Nephron (organoid): Measurements from ENCODE around the gene RELN.

Source experiments
- H3K27ac Mint-ChIP-seq, 3 experiments: 2 replicates each; pipeline ENCODE4 v1.8.0; 2020; ENCODE audit warnings: mixed read lengths in 3 of 3, mild to moderate bottlenecking in 2 of 3, moderate library complexity in 1 of 3
- H3K27me3 Mint-ChIP-seq: 2 replicates; pipeline ENCODE4 v1.8.0; 2021; ENCODE audit warnings: low read depth, mild to moderate bottlenecking, moderate library complexity, mixed read lengths
- H3K36me3 Mint-ChIP-seq: 2 replicates; pipeline ENCODE4 v1.8.0; 2020; ENCODE audit warnings: low read depth, mixed read lengths
- H3K4me1 Mint-ChIP-seq: 2 replicates; pipeline ENCODE4 v1.8.0; 2020; ENCODE audit warnings: mixed read lengths
- H3K4me3 Mint-ChIP-seq, 3 experiments: 2 replicates each; pipeline ENCODE4 v1.8.0; 2020; ENCODE audit warnings: mild to moderate bottlenecking in 3 of 3, mixed read lengths in 3 of 3, moderate library complexity in 2 of 3
- H3K9me3 Mint-ChIP-seq: 2 replicates; pipeline ENCODE4 v1.8.0; 2020; ENCODE audit warnings: mixed read lengths
- TF ChIP-seq, protein P1 (sequence below), 3 experiments: fragments of 200-600 bp; sonication (generic); IDR thresholded peaks; one replicate each; pipeline ENCODE4 v1.5.0; 2021; ENCODE audit warnings: antibody characterized with exemption in 3 of 3; ENCODE audit not compliant: unreplicated experiment in 3 of 3

Gene RELN

DNA sequence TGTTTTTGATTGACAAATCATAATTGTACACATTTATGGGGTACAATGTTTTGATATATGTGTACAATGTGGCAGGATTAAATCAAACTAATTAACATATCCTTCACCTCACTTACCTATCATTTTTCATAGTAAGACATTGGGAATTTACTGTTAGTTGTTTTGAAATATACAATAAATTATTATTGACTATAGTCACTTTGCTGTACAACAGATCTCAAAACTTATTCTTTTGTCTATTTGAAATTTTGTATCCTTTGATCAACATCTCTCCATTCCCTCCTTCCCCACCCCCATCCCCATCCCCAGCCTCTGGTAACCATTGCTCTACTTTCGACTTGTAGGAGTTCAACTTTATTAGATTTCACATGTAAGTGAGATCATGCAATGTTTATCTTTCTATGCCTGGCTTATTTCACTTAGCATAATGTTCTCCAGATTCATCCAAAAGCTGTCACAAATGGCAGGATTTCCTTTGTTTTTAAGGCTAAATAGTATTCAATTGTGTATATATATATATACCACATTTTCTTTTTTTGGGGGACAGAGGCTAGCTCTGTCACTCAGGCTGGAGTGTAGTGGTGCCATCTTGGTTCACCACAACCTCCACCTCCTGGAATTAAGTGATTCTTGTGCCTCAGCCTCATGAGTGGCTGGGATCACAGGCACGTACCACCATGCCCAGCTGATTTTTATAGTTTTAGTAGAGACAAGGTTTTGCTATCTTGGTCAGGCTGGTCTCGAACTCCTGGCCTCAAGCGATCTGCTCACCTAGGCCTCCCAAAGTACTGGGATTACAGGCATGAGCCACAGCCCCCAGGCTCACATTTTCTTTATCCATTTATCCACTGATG, 520.1 kb downstream of the RELN start:
- Mint-ChIP-seq H3K4me1 (no peaks in the 10 kb centered on the region), H3K4me3 (no peak overlapping the region), H3K36me3 (no peaks in the 10 kb centered on the region), H3K27me3 (no peaks in the 10 kb centered on the region), H3K9me3 (no peaks in the 10 kb centered on the region), H3K27ac (no peak overlapping the region)
- TF ChIP-seq, protein P1, sequence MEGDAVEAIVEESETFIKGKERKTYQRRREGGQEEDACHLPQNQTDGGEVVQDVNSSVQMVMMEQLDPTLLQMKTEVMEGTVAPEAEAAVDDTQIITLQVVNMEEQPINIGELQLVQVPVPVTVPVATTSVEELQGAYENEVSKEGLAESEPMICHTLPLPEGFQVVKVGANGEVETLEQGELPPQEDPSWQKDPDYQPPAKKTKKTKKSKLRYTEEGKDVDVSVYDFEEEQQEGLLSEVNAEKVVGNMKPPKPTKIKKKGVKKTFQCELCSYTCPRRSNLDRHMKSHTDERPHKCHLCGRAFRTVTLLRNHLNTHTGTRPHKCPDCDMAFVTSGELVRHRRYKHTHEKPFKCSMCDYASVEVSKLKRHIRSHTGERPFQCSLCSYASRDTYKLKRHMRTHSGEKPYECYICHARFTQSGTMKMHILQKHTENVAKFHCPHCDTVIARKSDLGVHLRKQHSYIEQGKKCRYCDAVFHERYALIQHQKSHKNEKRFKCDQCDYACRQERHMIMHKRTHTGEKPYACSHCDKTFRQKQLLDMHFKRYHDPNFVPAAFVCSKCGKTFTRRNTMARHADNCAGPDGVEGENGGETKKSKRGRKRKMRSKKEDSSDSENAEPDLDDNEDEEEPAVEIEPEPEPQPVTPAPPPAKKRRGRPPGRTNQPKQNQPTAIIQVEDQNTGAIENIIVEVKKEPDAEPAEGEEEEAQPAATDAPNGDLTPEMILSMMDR (IDR thresholded peaks at IDR 0.05; ENCODE audit: unreplicated experiment in 3 of 3): no peak

GRCh38 chr7:103466814-103467213, 522.6 kb downstream of the RELN start:
- TF ChIP-seq, protein P1 (IDR thresholded peaks at IDR 0.05; ENCODE audit: unreplicated experiment in 3 of 3): no peak
- no peak overlapping the region for H3K4me3 Mint-ChIP-seq
- H3K36me3 Mint-ChIP-seq: no peaks in the 10 kb centered on the region
- H3K4me1 Mint-ChIP-seq: no peaks in the 10 kb centered on the region
- no peaks in the 10 kb centered on the region for H3K27me3 Mint-ChIP-seq
- H3K27ac Mint-ChIP-seq: no peak overlapping the region
- no peaks in the 10 kb centered on the region for H3K9me3 Mint-ChIP-seq

GRCh38 chr7:103462358-103462757, 527.1 kb downstream of the RELN start:
- Mint-ChIP-seq H3K27ac (no peak overlapping the region), H3K4me1 (no peaks in the 10 kb centered on the region), H3K27me3 (peaks cover 11% of the 10 kb centered on the region)

DNA sequence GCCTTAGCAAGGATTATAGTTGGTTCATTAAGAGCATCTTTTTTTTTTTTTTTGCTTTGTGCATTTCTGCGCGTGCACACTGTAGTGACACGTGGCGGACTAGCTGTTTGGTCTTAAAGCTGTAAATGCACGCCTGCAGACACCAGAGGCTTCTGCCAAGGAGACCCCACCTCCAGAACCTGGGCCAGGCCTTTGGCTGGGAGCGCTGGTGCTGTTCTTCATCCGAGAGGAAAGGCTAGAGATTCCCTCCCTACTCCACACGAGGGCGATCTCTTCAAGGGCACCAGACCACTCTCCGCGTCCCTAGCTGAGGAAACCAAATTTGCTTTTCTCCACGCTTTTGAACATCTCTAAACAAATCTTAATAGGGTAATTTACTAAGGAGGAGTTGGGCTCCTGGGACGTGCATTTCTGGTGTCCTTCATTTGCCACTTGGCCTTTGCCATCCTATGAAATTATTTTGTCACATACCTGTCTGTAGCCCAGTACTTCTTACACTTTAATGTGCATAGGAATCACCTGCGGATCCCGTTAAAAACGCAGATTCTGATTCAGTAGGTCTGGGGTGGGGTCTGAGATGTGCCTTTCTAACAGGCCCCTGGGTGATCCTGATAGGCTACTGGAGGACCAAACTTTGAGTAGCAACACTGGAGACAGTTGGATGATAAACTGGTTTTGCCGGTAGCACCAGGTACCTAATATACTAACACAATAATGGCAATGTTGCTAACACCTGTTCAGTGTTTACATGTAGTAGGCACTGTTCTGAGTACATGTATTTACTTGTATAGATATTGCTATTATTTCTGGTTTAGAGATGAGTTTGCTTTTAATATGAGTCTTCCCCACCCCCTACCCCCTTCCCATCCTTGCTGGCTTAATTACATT, 542.1 kb downstream of the RELN start:
- Mint-ChIP-seq H3K36me3 (no peaks in the 10 kb centered on the region), H3K4me3 (peak overlapping the region in 1 of 3 experiments; percentile 27), H3K27ac (no peak overlapping the region), H3K9me3 (peaks cover 9% of the 10 kb centered on the region), H3K4me1 (peaks cover 5% of the 10 kb centered on the region), H3K27me3 (peaks cover 87% of the 10 kb centered on the region)
- TF ChIP-seq, protein P1 (IDR thresholded peaks at IDR 0.05; ENCODE audit: unreplicated experiment in 3 of 3): peak; percentile 57 to 62 (median 61)

More at GRCh38 chr7:103462358-103462757, 527.1 kb downstream of the RELN start:
- TF ChIP-seq, protein P1 (IDR thresholded peaks at IDR 0.05; ENCODE audit: unreplicated experiment in 3 of 3): no peak
- Mint-ChIP-seq H3K4me3 (no peak overlapping the region), H3K9me3 (no peaks in the 10 kb centered on the region), H3K36me3 (no peaks in the 10 kb centered on the region)

DNA sequence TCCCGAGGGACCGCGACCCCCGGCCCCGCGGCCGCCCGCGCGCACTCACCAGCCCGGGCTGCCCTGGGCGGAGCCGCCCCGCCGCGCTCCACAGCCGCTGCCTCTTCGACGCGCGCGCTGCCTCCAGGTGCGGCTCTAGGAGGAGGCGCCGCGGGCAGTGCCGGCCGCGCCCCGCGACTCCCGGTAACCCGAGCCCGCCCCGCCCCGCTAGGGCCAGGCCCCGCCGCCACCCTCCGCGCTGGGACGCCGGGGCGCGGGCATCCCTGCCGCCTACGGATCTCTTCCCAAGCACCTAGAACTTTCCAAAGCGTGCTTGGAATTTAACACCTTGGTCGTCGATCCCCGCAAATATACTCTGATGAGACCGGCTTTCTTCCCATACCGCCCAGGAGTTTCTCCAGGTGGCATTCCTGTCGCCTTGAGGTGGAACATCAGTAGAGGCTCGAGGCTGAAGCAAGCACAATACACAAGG, 543.4 kb downstream of the RELN start, which contains the start of gene SLC26A5:
TSS of gene SLC26A5 (minus strand) at position 159 of the 472 bp plus-strand sequence. CDS start 24,693 bp downstream, outside the sequence.
- peak within 1 kb of the TSS; percentile 76 to 83 (median 77) for H3K4me3 Mint-ChIP-seq
- H3K4me1 Mint-ChIP-seq: peaks cover 5% of the 10 kb centered on the region
- TF ChIP-seq, protein P1 (IDR thresholded peaks at IDR 0.05; ENCODE audit: unreplicated experiment in 3 of 3): no peak
- H3K36me3 Mint-ChIP-seq: no peaks in the 10 kb centered on the region
- H3K9me3 Mint-ChIP-seq: peaks cover under 1% of the 10 kb centered on the region
- H3K27ac Mint-ChIP-seq: no peak within 1 kb of the TSS
- H3K27me3 Mint-ChIP-seq: peaks cover 88% of the 10 kb centered on the region
